Activated CD4-positive, alpha-beta T cell treated with anti-CD3 and anti-CD28 coated beads, Interleukin-2, amount 10 ng/mL, durations not matched to agents 7 days and 5 days (primary cell): ENCODE data around the gene GNS. TPM values are rescaled to one million over a fixed set of nuclear protein-coding genes. Genes with fewer than 3 reads are reported as not detected.
"Not testable (repeated sequence)": the region's sequence is repeated elsewhere in the genome, so short reads cannot be mapped to it uniquely, and the experiment has no call there.

ENCODE experiments used
- CTCF ChIA-PET: fragments of 350-600 bp; sonication (Branson Sonifier 250); formaldehyde crosslinking; loops from one replicate; lab custom pipeline; 2021; ENCODE audit warnings: antibody characterized with exemption; lab: Charles Lee
- POLR2A ChIA-PET: fragments of 350-600 bp; sonication (Branson Sonifier 250); formaldehyde crosslinking; loops from one replicate; lab custom pipeline; 2021; ENCODE audit warnings: antibody characterized with exemption; lab: Charles Lee
- DNase-seq: peaks from one replicate; pipeline ENCODE4 v3.0.0-alpha.2; 2020
- H3K27ac Mint-ChIP-seq: one replicate; pipeline ENCODE4 v1.8.0; 2021; ENCODE audit warnings: mild to moderate bottlenecking, moderate library complexity, mixed read lengths
- H3K27me3 Mint-ChIP-seq: one replicate; pipeline ENCODE4 v1.8.0; 2021; ENCODE audit warnings: mixed read lengths
- H3K36me3 Mint-ChIP-seq: one replicate; pipeline ENCODE4 v1.8.0; 2021; ENCODE audit warnings: low read depth, mixed read lengths
- H3K4me1 Mint-ChIP-seq: one replicate; pipeline ENCODE4 v1.8.0; 2021; ENCODE audit warnings: mixed read lengths
- H3K4me3 Mint-ChIP-seq: one replicate; pipeline ENCODE4 v1.8.0; 2021; ENCODE audit warnings: mild to moderate bottlenecking, moderate library complexity, mixed read lengths
- H3K9me3 Mint-ChIP-seq: one replicate; pipeline ENCODE4 v1.8.0; 2021; ENCODE audit warnings: mixed read lengths
- total RNA-seq, 2 experiments: library from RNA; stranded (reverse); gene quantifications; one replicate each; pipeline ENCODE4 v1.2.3, GENCODE V29; 2021

The GNS gene
- total RNA-seq, 2 experiments from 2014 or later, result 25.3 to 31.3 TPM

- H3K4me1 Mint-ChIP-seq, result peaks cover 7% of the 10 kb centered on the region
- no peaks in the 10 kb centered on the region for H3K27me3 Mint-ChIP-seq
- H3K36me3 Mint-ChIP-seq, result peaks cover 33% of the 10 kb centered on the region
- H3K9me3 Mint-ChIP-seq, result no peaks in the 10 kb centered on the region
- H3K27ac Mint-ChIP-seq, result no peak overlapping the region
- no peak overlapping the region for H3K4me3 Mint-ChIP-seq
- ChIA-PET CTCF (interaction anchor here (1.0 to 1.9 kb wide), 4 partner anchors 8 to 27 kb away, joined by 3 to 8 read pairs (median 5); no protein-coding TSS in a partner anchor), POLR2A (no interaction called here)
- no peak for DNase-seq
Observed at GRCh38 chr12:64706306-64706705, 52.9 kb downstream of the GNS start.

- DNase-seq, result no peak
- ChIA-PET CTCF (interaction anchor here (1.6 to 2.6 kb wide), 2 partner anchors 152 kb away, joined by 6 to 9 read pairs; no protein-coding TSS in a partner anchor), POLR2A (no interaction called here)
- Mint-ChIP-seq H3K4me1 (peaks cover 41% of the 10 kb centered on the region), H3K27ac (peak overlapping the region; percentile 64), H3K9me3 (no peaks in the 10 kb centered on the region), H3K27me3 (no peaks in the 10 kb centered on the region), H3K4me3 (peak overlapping the region; percentile 1), H3K36me3 (peaks cover 43% of the 10 kb centered on the region)
Observed at GRCh38 chr12:64701283-64701682, 57.9 kb downstream of the GNS start.

DNA sequence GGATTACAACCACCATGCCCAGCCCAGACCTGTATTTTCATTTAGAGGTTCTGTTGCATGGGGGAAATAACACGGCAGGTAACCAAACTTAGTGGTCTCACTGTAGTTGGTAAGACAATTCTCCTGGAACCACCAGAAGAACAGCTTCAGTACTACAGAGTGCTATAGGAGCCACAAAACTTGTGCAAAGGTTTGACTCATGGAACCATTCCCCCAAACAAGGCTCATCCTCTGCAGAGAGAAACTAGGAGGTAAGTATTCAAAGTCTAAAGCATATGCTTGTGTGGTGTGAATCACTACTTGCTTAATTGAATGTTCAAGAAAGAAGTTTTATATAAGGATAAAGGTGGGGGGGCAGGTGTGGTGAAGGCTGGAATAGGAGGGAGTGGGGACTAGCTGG lies 58.7 kb downstream of the GNS start:
- POLR2A ChIA-PET, result no interaction called here
- Mint-ChIP-seq H3K4me1 (peaks cover 49% of the 10 kb centered on the region), H3K36me3 (peaks cover 48% of the 10 kb centered on the region), H3K27ac (peak overlapping the region; percentile 64), H3K9me3 (no peaks in the 10 kb centered on the region), H3K27me3 (no peaks in the 10 kb centered on the region), H3K4me3 (no peak overlapping the region)
- no peak for DNase-seq
- CTCF ChIA-PET, result interaction anchor here (0.6 to 2.6 kb wide), 2 partner anchors 102 to 151 kb away, joined by 3 to 6 read pairs; no protein-coding TSS in a partner anchor

- H3K4me1 Mint-ChIP-seq, result peaks cover 57% of the 10 kb centered on the region
- ChIA-PET CTCF (interaction anchor here (2.6 kb wide), 1 partner anchor 150 kb away, joined by 6 read pairs; no protein-coding TSS in a partner anchor), POLR2A (interaction anchor here (0.6 kb wide), 1 partner anchor 505 kb away, joined by 3 read pairs; no protein-coding TSS in a partner anchor)
- H3K27me3 Mint-ChIP-seq, result no peaks in the 10 kb centered on the region
- no peak overlapping the region for H3K4me3 Mint-ChIP-seq
- peaks cover 47% of the 10 kb centered on the region for H3K36me3 Mint-ChIP-seq
- H3K9me3 Mint-ChIP-seq, result no peaks in the 10 kb centered on the region
- no peak for DNase-seq
- no peak overlapping the region for H3K27ac Mint-ChIP-seq
Observed at GRCh38 chr12:64699504-64700115, 59.6 kb downstream of the GNS start.

GRCh38 chr12:64696080-64696741 lies 63.0 kb downstream of the GNS start:
- H3K4me3 Mint-ChIP-seq, result no peak overlapping the region
- POLR2A ChIA-PET, result no interaction called here
- CTCF ChIA-PET, result interaction anchor here (0.6 to 3.0 kb wide), 6 partner anchors 11 to 147 kb away, joined by 3 to 16 read pairs (median 10); no protein-coding TSS in a partner anchor
- H3K36me3 Mint-ChIP-seq, result peaks cover 64% of the 10 kb centered on the region
- H3K27me3 Mint-ChIP-seq, result no peaks in the 10 kb centered on the region
- H3K27ac Mint-ChIP-seq, result peak overlapping the region; percentile 28
- peaks cover 76% of the 10 kb centered on the region for H3K4me1 Mint-ChIP-seq
- H3K9me3 Mint-ChIP-seq, result no peaks in the 10 kb centered on the region
- DNase-seq, result no peak

- POLR2A ChIA-PET, result no interaction called here
- H3K27ac Mint-ChIP-seq, result peak overlapping the region; percentile 68
- H3K36me3 Mint-ChIP-seq, result peaks cover 59% of the 10 kb centered on the region
Observed at GRCh38 chr12:64695550-64695949, 63.7 kb downstream of the GNS start.

DNA sequence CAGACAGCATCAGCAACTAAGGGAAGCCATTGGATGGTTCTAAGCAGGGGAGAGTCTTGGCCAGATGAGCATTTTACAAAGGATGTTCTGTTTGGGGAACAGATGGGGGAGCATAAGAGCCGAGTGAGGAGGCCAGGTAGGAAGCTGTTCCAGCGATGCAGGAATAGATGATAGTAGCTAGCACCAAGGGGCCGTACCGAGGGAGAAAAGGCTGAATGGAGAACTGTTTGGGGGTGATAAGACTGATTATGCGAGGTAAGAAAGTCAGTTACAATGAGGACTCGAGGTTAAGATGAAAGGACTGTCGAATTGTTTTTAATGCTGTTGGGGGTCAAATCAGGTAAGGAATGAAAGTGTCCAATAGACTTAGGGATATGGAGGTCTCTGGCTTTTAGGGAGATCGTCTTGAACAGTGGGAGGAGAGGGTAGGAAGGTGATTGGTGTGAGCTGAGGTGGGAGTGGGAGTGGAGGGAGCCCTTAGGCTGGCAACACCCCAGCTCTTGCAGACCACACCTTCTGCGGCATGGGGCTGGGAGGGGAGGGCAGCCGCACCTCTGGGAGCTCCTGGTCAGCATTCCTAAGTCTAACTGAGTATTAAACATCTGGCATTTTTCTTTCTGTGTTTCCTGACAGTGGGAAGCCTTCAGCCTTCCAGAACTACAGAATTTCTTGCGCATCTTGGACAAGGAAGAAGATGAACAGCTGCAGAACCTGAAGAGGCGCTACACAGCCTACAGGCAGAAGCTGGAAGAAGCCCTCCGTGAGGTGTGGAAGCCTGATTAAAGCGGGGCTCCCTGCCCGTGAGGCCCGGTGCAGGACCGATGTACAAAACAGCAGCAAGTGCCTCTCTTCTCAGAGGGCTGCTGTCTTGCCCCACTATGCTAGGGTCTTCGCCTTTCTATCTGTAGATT lies 64.8 kb downstream of the GNS start:
- Mint-ChIP-seq H3K4me1 (peaks cover 70% of the 10 kb centered on the region), H3K27ac (peak overlapping the region; percentile 73), H3K4me3 (no peak overlapping the region), H3K9me3 (no peaks in the 10 kb centered on the region), H3K27me3 (no peaks in the 10 kb centered on the region), H3K36me3 (peaks cover 59% of the 10 kb centered on the region)
- CTCF ChIA-PET, result interaction anchor here (1.2 to 3.0 kb wide), 4 partner anchors 9 to 145 kb away, joined by 3 to 16 read pairs (median 9); no protein-coding TSS in a partner anchor
- POLR2A ChIA-PET, result no interaction called here
- DNase-seq, result no peak

More at GRCh38 chr12:64695550-64695949, 63.7 kb downstream of the GNS start:
- CTCF ChIA-PET, result interaction anchor here (0.6 to 3.0 kb wide), 5 partner anchors 10 to 147 kb away, joined by 3 to 16 read pairs (median 5); no protein-coding TSS in a partner anchor
- Mint-ChIP-seq H3K4me1 (peaks cover 70% of the 10 kb centered on the region), H3K4me3 (no peak overlapping the region), H3K27me3 (no peaks in the 10 kb centered on the region), H3K9me3 (no peaks in the 10 kb centered on the region)
- no peak for DNase-seq

- H3K4me3 Mint-ChIP-seq, result no peak overlapping the region
- ChIA-PET POLR2A (no interaction called here), CTCF (interaction anchor here (0.7 to 3.8 kb wide), 4 partner anchors 12 to 117 kb away, joined by 3 to 19 read pairs (median 3); no protein-coding TSS in a partner anchor)
- no peaks in the 10 kb centered on the region for H3K9me3 Mint-ChIP-seq
- H3K27ac Mint-ChIP-seq, result peak overlapping the region; percentile 51
- DNase-seq, result no peak
- peaks cover 81% of the 10 kb centered on the region for H3K4me1 Mint-ChIP-seq
- peaks cover 74% of the 10 kb centered on the region for H3K36me3 Mint-ChIP-seq
- no peaks in the 10 kb centered on the region for H3K27me3 Mint-ChIP-seq
Observed at GRCh38 chr12:64691795-64692583, 67.2 kb downstream of the GNS start.

GRCh38 chr12:64691227-64691794 lies 67.9 kb downstream of the GNS start:
- DNase-seq, result no peak
- Mint-ChIP-seq H3K4me3 (no peak overlapping the region), H3K27me3 (no peaks in the 10 kb centered on the region), H3K9me3 (no peaks in the 10 kb centered on the region), H3K36me3 (peaks cover 73% of the 10 kb centered on the region), H3K4me1 (peaks cover 78% of the 10 kb centered on the region), H3K27ac (peak overlapping the region; percentile 73)
- ChIA-PET CTCF (interaction anchor here (0.6 to 3.8 kb wide), 5 partner anchors 13 to 117 kb away, joined by 3 to 19 read pairs (median 3); no protein-coding TSS in a partner anchor), POLR2A (no interaction called here)

- H3K4me3 Mint-ChIP-seq, DNase-seq, H3K9me3 Mint-ChIP-seq, POLR2A ChIA-PET, H3K27me3 Mint-ChIP-seq: not testable (repeated sequence)
- CTCF ChIA-PET, result interaction anchor here (0.7 to 3.8 kb wide), 6 partner anchors 8 to 140 kb away, joined by 3 to 19 read pairs (median 6); no protein-coding TSS in a partner anchor
- peaks cover 78% of the 10 kb centered on the region for H3K4me1 Mint-ChIP-seq
- peaks cover 75% of the 10 kb centered on the region for H3K36me3 Mint-ChIP-seq
- H3K27ac Mint-ChIP-seq, result peak overlapping the region; percentile 36
Observed at GRCh38 chr12:64690236-64690635, 69.0 kb downstream of the GNS start.

DNA sequence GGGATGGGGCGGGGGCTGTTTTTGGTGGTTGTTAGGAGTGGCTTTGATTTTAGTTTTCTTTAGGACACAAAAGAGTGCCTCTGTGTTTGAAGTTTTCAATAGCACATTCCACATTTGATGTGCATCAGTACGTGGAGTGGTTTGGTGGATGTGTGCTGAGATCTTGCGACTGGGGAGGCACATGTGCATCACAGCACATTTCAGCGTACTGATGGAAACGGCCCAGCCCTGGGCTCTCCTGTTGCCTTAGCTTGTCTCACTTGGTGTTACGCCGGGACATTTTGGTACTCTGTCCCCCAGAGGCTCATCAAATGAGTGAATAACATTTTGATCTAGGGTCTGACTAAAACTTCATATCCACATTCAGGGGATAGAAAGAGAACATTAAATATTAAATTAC lies 70.5 kb downstream of the GNS start:
- H3K4me3 Mint-ChIP-seq, result peak overlapping the region; percentile 48

More for the DNA sequence above, 70.5 kb downstream of the GNS start:
- DNase-seq, result no peak
- ChIA-PET CTCF (interaction anchor here (1.1 to 3.8 kb wide), 5 partner anchors 9 to 139 kb away, joined by 3 to 19 read pairs (median 6); no protein-coding TSS in a partner anchor), POLR2A (no interaction called here)
- no peaks in the 10 kb centered on the region for H3K27me3 Mint-ChIP-seq
- no peaks in the 10 kb centered on the region for H3K9me3 Mint-ChIP-seq
- peak overlapping the region; percentile 86 for H3K27ac Mint-ChIP-seq
- peaks cover 79% of the 10 kb centered on the region for H3K4me1 Mint-ChIP-seq
- H3K36me3 Mint-ChIP-seq, result peaks cover 74% of the 10 kb centered on the region
